MM.1S (cell line): ENCODE data around the gene TNPO2.

Experiments used
- DNase-seq: peaks from one replicate; pipeline ENCODE4 v3.0.0-alpha.2; 2015
- H2AFZ ChIP-seq: fragments of 300-600 bp; sonication (generic); 2 replicates; pipeline ENCODE4 v1.6.0; 2016; ENCODE audit warnings: antibody characterized with exemption, low read length
- H3F3A ChIP-seq: fragments of 300-600 bp; sonication (generic); 2 replicates; pipeline ENCODE4 v1.6.1; 2016; ENCODE audit warnings: mild to moderate bottlenecking, antibody characterized with exemption, low read length, moderate library complexity, mixed read lengths; ENCODE audit not compliant: insufficient read depth
- H3K27ac ChIP-seq: fragments of 300-600 bp; sonication (generic); 2 replicates; pipeline ENCODE4 v1.5.1; 2016; ENCODE audit warnings: mild to moderate bottlenecking, low read length
- H3K27me3 ChIP-seq: fragments of 300-600 bp; sonication (generic); replicated peaks from 2 replicates; pipeline ENCODE4 v1.6.0; 2016; ENCODE audit warnings: low read length; ENCODE audit not compliant: insufficient read depth
- H3K36me3 ChIP-seq: fragments of 300-600 bp; sonication (generic); replicated peaks from 2 replicates; pipeline ENCODE4 v1.6.1; 2016; ENCODE audit warnings: mild to moderate bottlenecking, low read length, mixed read lengths; ENCODE audit not compliant: insufficient read depth
- H3K4me1 ChIP-seq: fragments of 300-600 bp; sonication (generic); 2 replicates; pipeline ENCODE4 v1.6.1; 2016; ENCODE audit warnings: low read length, mixed read lengths
- H3K4me2 ChIP-seq: fragments of 300-600 bp; sonication (generic); 2 replicates; pipeline ENCODE4 v1.6.0; 2016; ENCODE audit warnings: low read depth, low read length
- H3K4me3 ChIP-seq: fragments of 300-600 bp; sonication (generic); 2 replicates; pipeline ENCODE4 v1.5.1; 2016; ENCODE audit warnings: low read length, mixed read lengths
- H3K79me2 ChIP-seq: fragments of 300-600 bp; sonication (generic); 2 replicates; pipeline ENCODE4 v1.6.1; 2016; ENCODE audit warnings: mixed run types, low read length, mixed read lengths
- H3K9ac ChIP-seq: fragments of 300-600 bp; sonication (generic); 2 replicates; pipeline ENCODE4 v1.6.1; 2016; ENCODE audit warnings: low read length, mixed read lengths
- H3K9me2 ChIP-seq: fragments of 300-600 bp; sonication (generic); replicated peaks from 2 replicates; pipeline ENCODE4 v1.6.1; 2016; ENCODE audit warnings: mild to moderate bottlenecking, low read length, mixed read lengths; ENCODE audit not compliant: insufficient read depth
- H3K9me3 ChIP-seq: fragments of 300-600 bp; sonication (generic); replicated peaks from 2 replicates; pipeline ENCODE4 v1.6.1; 2016; ENCODE audit warnings: mild to moderate bottlenecking, low read length, mixed read lengths; ENCODE audit not compliant: insufficient read depth
- H4K20me1 ChIP-seq: fragments of 300-600 bp; sonication (generic); 2 replicates; pipeline ENCODE4 v1.6.1; 2016; ENCODE audit warnings: mild to moderate bottlenecking, low read length, moderate library complexity, mixed read lengths; ENCODE audit not compliant: insufficient read depth
- EZH2 ChIP-seq: fragments of 300-600 bp; sonication (generic); optimal IDR thresholded peaks from 2 replicates; pipeline ENCODE3; 2017; ENCODE audit warnings: low read depth, mild to moderate bottlenecking, antibody characterized with exemption, low read length, mixed read lengths
- EZH2phosphoT487 ChIP-seq: fragments of 300-600 bp; sonication (generic); IDR thresholded peaks from 2 replicates; pipeline ENCODE4 v1.6.1; 2018; ENCODE audit warnings: antibody characterized with exemption, low read length
- TF ChIP-seq, protein P1 (sequence below): fragments of 300-600 bp; sonication (generic); IDR thresholded peaks from 2 replicates; pipeline ENCODE4 v1.5.1; 2016; ENCODE audit warnings: antibody characterized with exemption, low read length, mixed read lengths

The TNPO2 gene

DNA sequence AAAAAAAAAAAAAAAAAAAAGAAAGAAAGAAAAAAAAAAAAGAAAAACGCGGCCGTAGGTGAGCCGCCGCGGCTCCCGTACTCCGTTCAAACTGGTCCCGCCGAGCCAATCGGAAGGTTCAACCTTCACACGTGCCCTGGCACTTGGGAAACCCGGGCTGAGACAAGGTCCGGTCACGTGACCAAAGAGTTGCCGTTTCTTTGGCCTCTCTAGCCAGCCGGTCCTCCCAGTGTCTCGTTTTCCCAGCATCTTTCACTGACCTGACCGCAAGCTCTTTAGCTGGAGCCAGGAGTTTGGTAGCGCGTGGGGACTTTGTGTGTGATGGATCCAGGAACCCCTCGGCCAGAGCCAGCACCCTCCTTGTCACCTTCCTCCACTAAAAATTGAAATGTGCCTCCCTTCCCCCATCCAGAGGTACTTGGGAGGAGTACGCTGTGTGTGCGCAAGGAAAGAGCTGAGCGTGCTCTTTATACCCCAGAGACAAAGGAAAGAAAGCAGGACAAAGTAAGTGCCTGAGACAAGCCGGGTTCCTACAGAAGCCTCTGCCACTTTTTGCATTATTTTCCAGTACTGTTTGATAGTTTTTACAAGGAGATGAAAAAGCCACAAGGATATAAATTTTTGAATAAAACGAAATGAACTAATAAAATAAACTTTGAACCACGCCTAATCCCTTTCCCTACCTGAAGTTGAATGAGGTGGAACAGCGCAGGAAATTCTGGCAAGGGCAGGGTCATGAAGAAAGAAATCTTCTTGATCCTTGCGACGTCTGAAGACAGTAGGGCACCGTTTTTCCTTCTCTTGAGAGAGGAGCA is 959 bp downstream of the TNPO2 start:
- H3K4me3 ChIP-seq: peak overlapping the region; percentile 84

DNA sequence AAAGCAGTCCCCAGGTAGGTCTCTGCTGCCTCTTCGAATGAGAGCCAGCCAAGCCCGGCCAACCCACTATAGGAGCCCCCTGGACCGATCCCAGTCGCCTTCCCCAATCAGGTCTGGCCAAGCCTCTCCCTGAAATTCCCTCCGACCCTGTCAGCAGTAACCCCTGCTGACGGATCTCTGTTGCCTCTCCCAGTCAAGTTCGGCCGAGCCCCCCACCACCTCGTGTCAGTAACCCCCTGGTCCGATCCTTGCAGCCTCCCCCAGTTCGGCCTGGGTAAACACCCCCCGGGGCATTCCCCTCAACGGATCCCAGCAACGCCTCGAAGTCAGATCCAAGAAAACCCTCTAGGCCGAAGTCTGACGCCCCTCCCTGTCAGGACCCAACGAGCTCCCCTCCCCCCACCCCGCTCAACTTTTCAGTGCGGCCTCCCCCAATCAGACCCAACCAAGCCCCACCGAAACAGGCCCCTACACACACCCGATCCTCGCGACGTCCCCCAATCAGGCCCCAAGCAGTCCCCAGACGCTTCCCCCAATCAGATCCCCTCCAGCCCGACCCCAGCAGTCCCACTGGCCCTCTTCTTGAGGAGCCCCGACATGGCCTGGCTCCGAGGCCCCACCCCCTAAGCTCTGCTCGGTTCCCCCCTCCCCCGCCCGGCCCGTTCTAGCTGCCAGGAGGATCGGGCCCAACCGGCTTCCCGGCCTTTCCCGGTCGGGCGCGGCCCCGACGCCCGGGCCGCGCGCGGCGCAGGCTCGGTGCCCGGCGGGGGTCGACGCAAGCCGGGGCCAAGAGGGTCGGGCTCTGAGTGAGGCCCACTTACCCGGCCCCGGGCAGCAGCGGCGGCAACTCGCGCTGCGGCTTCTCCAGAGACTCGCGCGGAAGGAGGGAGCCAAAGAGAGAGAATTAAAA is 1.8 kb downstream of the TNPO2 start:
- DNase-seq: peak; percentile 32

More for the DNA sequence above, 959 bp downstream of the TNPO2 start:
- Histone ChIP-seq H3K9ac (peak overlapping the region; percentile 85), H4K20me1 (no peaks in the 10 kb centered on the region), H3K79me2 (peaks cover 54% of the 10 kb centered on the region), H3K27ac (peak overlapping the region; percentile 61), H3K9me2 (no peaks in the 10 kb centered on the region), H2AFZ (peak overlapping the region; percentile 71), H3K27me3 (no peaks in the 10 kb centered on the region), H3F3A (peaks cover 17% of the 10 kb centered on the region), H3K4me2 (peak overlapping the region; percentile 91), H3K9me3 (no peaks in the 10 kb centered on the region), H3K36me3 (peaks cover 5% of the 10 kb centered on the region; the same call in 1 of the 2 replicates), H3K4me1 (peaks cover 3% of the 10 kb centered on the region; the same call in 1 of the 2 replicates)
- TF ChIP-seq, protein P1, sequence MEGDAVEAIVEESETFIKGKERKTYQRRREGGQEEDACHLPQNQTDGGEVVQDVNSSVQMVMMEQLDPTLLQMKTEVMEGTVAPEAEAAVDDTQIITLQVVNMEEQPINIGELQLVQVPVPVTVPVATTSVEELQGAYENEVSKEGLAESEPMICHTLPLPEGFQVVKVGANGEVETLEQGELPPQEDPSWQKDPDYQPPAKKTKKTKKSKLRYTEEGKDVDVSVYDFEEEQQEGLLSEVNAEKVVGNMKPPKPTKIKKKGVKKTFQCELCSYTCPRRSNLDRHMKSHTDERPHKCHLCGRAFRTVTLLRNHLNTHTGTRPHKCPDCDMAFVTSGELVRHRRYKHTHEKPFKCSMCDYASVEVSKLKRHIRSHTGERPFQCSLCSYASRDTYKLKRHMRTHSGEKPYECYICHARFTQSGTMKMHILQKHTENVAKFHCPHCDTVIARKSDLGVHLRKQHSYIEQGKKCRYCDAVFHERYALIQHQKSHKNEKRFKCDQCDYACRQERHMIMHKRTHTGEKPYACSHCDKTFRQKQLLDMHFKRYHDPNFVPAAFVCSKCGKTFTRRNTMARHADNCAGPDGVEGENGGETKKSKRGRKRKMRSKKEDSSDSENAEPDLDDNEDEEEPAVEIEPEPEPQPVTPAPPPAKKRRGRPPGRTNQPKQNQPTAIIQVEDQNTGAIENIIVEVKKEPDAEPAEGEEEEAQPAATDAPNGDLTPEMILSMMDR: no peak
- no peak for TF ChIP-seq EZH2phosphoT487
- no peak for TF ChIP-seq EZH2
- peak; percentile 99 for DNase-seq

More for the DNA sequence above, 1.8 kb downstream of the TNPO2 start:
- Histone ChIP-seq H3K4me2 (peak overlapping the region; percentile 100), H4K20me1 (no peaks in the 10 kb centered on the region), H3K79me2 (peaks cover 62% of the 10 kb centered on the region), H3K9ac (peak overlapping the region; percentile 85), H3K27ac (no peak overlapping the region; the same call in 1 of the 2 replicates), H2AFZ (no peak overlapping the region), H3K4me1 (peaks cover 3% of the 10 kb centered on the region; the same call in 1 of the 2 replicates), H3K27me3 (no peaks in the 10 kb centered on the region), H3K9me2 (no peaks in the 10 kb centered on the region), H3K9me3 (no peaks in the 10 kb centered on the region), H3K4me3 (peak overlapping the region; percentile 84), H3F3A (peaks cover 15% of the 10 kb centered on the region), H3K36me3 (peaks cover 5% of the 10 kb centered on the region; the same call in 1 of the 2 replicates)
- TF ChIP-seq EZH2: no peak
- TF ChIP-seq EZH2phosphoT487: no peak
- TF ChIP-seq, protein P1: no peak
